Measurements from ENCODE around the gene NSF.

GRCh38 chr17:46758614-46759013, 168.1 kb downstream of the NSF start:
- no peak for TF ChIP-seq POLR2A (IDR thresholded peaks at IDR 0.05)
- TF ChIP-seq EP300 (IDR thresholded peaks at IDR 0.05; ENCODE audit: low read depth) = no peak

All from transverse colon (tissue), 1 donor.